Measurements from ENCODE around the gene ZNF207. TPM values are rescaled to one million over a fixed set of nuclear protein-coding genes. Genes with fewer than 3 reads are reported as not detected.
"Not testable (repeated sequence)": the region's sequence is repeated elsewhere in the genome, so short reads cannot be mapped to it uniquely, and the experiment has no call there.

The ZNF207 gene
- total RNA-seq, 1 experiment from 2014 or later, result 84.6 TPM

DNA sequence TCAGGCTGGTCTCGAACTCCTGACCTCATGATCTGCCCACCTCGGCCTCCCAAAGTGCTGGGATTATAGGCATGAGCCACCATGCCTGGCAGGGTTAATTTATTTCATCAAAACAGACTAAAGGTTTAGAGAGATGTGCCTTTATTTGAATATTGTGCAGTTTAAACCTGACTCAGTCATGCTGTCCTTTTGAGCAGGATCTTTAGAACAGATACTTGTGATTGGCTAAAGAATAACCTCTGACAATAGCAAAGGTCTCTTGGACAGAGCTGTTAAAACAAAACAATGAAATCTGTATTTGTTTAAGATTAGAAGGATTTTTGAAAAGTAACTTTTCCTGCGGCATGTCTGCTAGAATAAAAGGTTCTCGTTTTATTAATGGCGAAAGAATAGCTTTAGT is 36.0 kb downstream of the ZNF207 start:
- CTCF ChIA-PET, result no interaction called here
- intact Hi-C loops (cut with micrococcal nuclease), result no loop called here
- H3K4me1 ChIP-seq (ENCODE audit: insufficient read depth, low read length), result peaks cover 6% of the 10 kb centered on the region; the same call in 1 of the 2 replicates
- POLR2A ChIA-PET (ENCODE audit: unreplicated experiment), result no interaction called here
- H3K9me2 ChIP-seq (replicated peaks; ENCODE audit: low read length), result no peaks in the 10 kb centered on the region
- H3F3A ChIP-seq (ENCODE audit: low read length, unreplicated experiment), result no peaks in the 10 kb centered on the region
- no peaks in the 10 kb centered on the region for H4K20me1 ChIP-seq (ENCODE audit: low read length)
- no peak overlapping the region for H2AFZ ChIP-seq (ENCODE audit: low read length)
- ATAC-seq (0 out of 2 replicates have a peak, but pooled peaks have one; percentile 9), DNase-seq (no peak)
- BruUV-seq (replicated peaks), result no TSS peak
- TF ChIP-seq EZH2 (IDR thresholded peaks at IDR 0.05; ENCODE audit: low read length, unreplicated experiment) (no peak), EZH2phosphoT487 (IDR thresholded peaks at IDR 0.05; ENCODE audit: borderline replicate concordance, low read length) (no peak)
- TF ChIP-seq, protein P1, sequence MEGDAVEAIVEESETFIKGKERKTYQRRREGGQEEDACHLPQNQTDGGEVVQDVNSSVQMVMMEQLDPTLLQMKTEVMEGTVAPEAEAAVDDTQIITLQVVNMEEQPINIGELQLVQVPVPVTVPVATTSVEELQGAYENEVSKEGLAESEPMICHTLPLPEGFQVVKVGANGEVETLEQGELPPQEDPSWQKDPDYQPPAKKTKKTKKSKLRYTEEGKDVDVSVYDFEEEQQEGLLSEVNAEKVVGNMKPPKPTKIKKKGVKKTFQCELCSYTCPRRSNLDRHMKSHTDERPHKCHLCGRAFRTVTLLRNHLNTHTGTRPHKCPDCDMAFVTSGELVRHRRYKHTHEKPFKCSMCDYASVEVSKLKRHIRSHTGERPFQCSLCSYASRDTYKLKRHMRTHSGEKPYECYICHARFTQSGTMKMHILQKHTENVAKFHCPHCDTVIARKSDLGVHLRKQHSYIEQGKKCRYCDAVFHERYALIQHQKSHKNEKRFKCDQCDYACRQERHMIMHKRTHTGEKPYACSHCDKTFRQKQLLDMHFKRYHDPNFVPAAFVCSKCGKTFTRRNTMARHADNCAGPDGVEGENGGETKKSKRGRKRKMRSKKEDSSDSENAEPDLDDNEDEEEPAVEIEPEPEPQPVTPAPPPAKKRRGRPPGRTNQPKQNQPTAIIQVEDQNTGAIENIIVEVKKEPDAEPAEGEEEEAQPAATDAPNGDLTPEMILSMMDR (conservative IDR thresholded peaks at IDR 0.05; ENCODE audit: low read depth, low read length), result no peak
- H3K4me3 ChIP-seq (ENCODE audit: low read length), result no peak overlapping the region
- peaks cover 9% of the 10 kb centered on the region; the same call in 1 of the 2 replicates for H3K36me3 ChIP-seq (ENCODE audit: low read depth, low read length)
- no peak overlapping the region for H3K27ac ChIP-seq (ENCODE audit: low read length)
- H3K4me2 ChIP-seq (ENCODE audit: low read length), result no peak overlapping the region
- no peak overlapping the region for H3K9ac ChIP-seq (ENCODE audit: low read length)
- H3K27me3 ChIP-seq (ENCODE audit: low read length), result no peaks in the 10 kb centered on the region
- H3K9me3 ChIP-seq (ENCODE audit: low read length), result no peaks in the 10 kb centered on the region
- H3K79me2 ChIP-seq (ENCODE audit: low read length), result no peaks in the 10 kb centered on the region

DNA sequence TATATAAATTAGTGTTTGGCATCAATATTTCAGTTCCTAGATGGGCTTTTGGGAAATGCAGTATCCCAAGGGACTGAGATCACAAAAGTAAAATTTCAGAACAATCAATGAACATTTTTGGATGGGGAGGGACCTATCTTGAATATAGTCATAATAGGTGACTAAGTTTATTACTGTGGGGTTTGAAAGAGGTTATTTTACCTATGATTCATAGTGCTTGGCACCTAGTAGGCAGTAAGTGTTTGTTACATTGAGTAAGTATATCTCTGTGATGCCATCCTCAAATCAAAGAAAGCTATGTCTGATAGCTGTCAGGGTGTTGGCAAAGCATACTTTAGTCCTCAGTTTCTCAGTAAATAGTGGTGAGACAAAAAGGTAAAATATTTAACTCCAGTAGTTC is 36.9 kb downstream of the ZNF207 start:
- ChIA-PET POLR2A (ENCODE audit: unreplicated experiment) (no interaction called here), CTCF (no interaction called here)
- Histone ChIP-seq H3K9me3 (ENCODE audit: low read length) (no peaks in the 10 kb centered on the region), H3K4me1 (ENCODE audit: insufficient read depth, low read length) (peaks cover 6% of the 10 kb centered on the region; the same call in 1 of the 2 replicates), H3K4me3 (ENCODE audit: low read length) (no peak overlapping the region), H3K27ac (ENCODE audit: low read length) (no peak overlapping the region), H3K4me2 (ENCODE audit: low read length) (no peak overlapping the region), H3K9me2 (replicated peaks; ENCODE audit: low read length) (no peaks in the 10 kb centered on the region), H3K27me3 (ENCODE audit: low read length) (no peaks in the 10 kb centered on the region), H3K36me3 (ENCODE audit: low read depth, low read length) (peaks cover 7% of the 10 kb centered on the region; the same call in 1 of the 2 replicates), H4K20me1 (ENCODE audit: low read length) (no peaks in the 10 kb centered on the region), H3K79me2 (ENCODE audit: low read length) (no peaks in the 10 kb centered on the region), H2AFZ (ENCODE audit: low read length) (no peak overlapping the region), H3K9ac (ENCODE audit: low read length) (no peak overlapping the region), H3F3A (ENCODE audit: low read length, unreplicated experiment) (no peaks in the 10 kb centered on the region)
- intact Hi-C loops (cut with micrococcal nuclease), result no loop called here
- BruUV-seq (replicated peaks), result no TSS peak
- peak; percentile 88 for ATAC-seq
- DNase-seq, result peak; percentile 55
- TF ChIP-seq, protein P1 (conservative IDR thresholded peaks at IDR 0.05; ENCODE audit: low read depth, low read length), result no peak
- TF ChIP-seq EZH2phosphoT487 (IDR thresholded peaks at IDR 0.05; ENCODE audit: borderline replicate concordance, low read length), result no peak
- TF ChIP-seq EZH2 (IDR thresholded peaks at IDR 0.05; ENCODE audit: low read length, unreplicated experiment), result no peak

DNA sequence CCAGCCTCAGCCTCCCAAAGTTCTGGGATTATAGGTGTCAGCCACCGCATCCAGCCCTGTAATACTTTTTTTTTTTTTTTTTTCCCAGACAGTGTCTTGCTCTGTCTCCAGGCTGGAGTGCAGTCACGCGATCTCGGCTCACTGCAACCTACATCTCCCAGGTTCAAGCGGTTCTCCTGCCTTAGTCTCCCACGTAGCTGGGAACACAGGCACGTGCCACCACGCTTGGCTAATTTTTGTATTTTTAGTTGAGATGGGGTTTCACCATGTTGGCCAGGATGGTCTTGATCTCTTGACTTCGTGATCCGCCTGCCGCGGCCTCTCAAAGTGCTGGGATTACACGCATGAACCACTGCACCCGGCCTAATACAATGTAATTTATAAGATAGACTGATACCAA is 38.2 kb downstream of the ZNF207 start:
- ATAC-seq; POLR2A ChIA-PET (ENCODE audit: unreplicated experiment): not testable (repeated sequence)

More for the DNA sequence above, 38.2 kb downstream of the ZNF207 start:
- H3K4me1 ChIP-seq (ENCODE audit: insufficient read depth, low read length); H3F3A ChIP-seq (ENCODE audit: low read length, unreplicated experiment); DNase-seq; H3K4me3 ChIP-seq (ENCODE audit: low read length); H3K27me3 ChIP-seq (ENCODE audit: low read length); H3K9me3 ChIP-seq (ENCODE audit: low read length); H3K4me2 ChIP-seq (ENCODE audit: low read length); H3K9ac ChIP-seq (ENCODE audit: low read length); H3K79me2 ChIP-seq (ENCODE audit: low read length); H3K9me2 ChIP-seq (replicated peaks; ENCODE audit: low read length); intact Hi-C loops (cut with micrococcal nuclease); H2AFZ ChIP-seq (ENCODE audit: low read length); H3K36me3 ChIP-seq (ENCODE audit: low read depth, low read length); CTCF ChIA-PET; H3K27ac ChIP-seq (ENCODE audit: low read length); H4K20me1 ChIP-seq (ENCODE audit: low read length); BruUV-seq (replicated peaks): not testable (repeated sequence)
